SK-N-MC (cell line): ENCODE data around the gene CACNA1E.

Source experiments
- EZH2 ChIP-seq: fragments of 200-600 bp; sonication (generic); IDR thresholded peaks from one replicate; pipeline ENCODE4 v1.6.1; 2017; ENCODE audit warnings: antibody characterized with exemption
- FOXP2 ChIP-seq: optimal IDR thresholded peaks from 2 replicates; pipeline ENCODE3; 2011; ENCODE audit warnings: mild to moderate bottlenecking, moderate library complexity; ENCODE audit not compliant: insufficient read depth; ENCODE audit errors: extremely low read length, control extremely low read depth
- POLR2AphosphoS5 ChIP-seq: IDR thresholded peaks from 2 replicates; pipeline ENCODE4 v1.6.1; 2012; ENCODE audit warnings: mild to moderate bottlenecking, low read depth, low read length, borderline replicate concordance

GRCh38 chr1:181637998-181638397 is 154.7 kb downstream of the CACNA1E start:
- TF ChIP-seq EZH2 = no peak
- TF ChIP-seq POLR2AphosphoS5 = no peak
- no peak for TF ChIP-seq FOXP2
